Sigmoid colon (tissue), 7 donors: ENCODE measurements around the gene PRL. TPM values are rescaled to one million over a fixed set of nuclear protein-coding genes. Genes with fewer than 3 reads are reported as not detected.

ENCODE experiments used
- DNase-seq: peaks from one replicate; pipeline ENCODE4 v3.0.0-alpha.2; 2019
- H3K27ac ChIP-seq, 4 donors: fragments of 200-600 bp; sonication (generic); one replicate each; pipeline ENCODE4 v1.5.1; 2016 to 2019; ENCODE audit warnings: mild to moderate bottlenecking in 1 of 4
- H3K27me3 ChIP-seq, 3 donors: fragments of 200-600 bp; sonication (generic); one replicate each; pipeline ENCODE4 v1.5.1; 2019; ENCODE audit warnings: mild to moderate bottlenecking in 1 of 3
- H3K36me3 ChIP-seq, 4 donors: fragments of 200-600 bp; sonication (generic); one replicate each; pipeline ENCODE4 v1.5.1; 2016 to 2019
- H3K4me1 ChIP-seq, 4 donors: fragments of 200-600 bp; sonication (generic); one replicate each; pipeline ENCODE4 v1.5.1; 2017 to 2019
- H3K4me3 ChIP-seq, 4 donors: fragments of 200-600 bp; sonication (generic); one replicate each; pipeline ENCODE4 v1.5.1; 2017 to 2019; ENCODE audit warnings: mild to moderate bottlenecking in 2 of 4, moderate library complexity in 1 of 4
- H3K9me3 ChIP-seq, 4 donors: fragments of 200-600 bp in 3 of 4; sonication (generic) in 3 of 4; one replicate each; pipeline versions ENCODE4 v1.5.1 to v1.6.1; 2013 to 2019
- EP300 ChIP-seq, 4 donors: sonication (generic); formaldehyde crosslinking; IDR thresholded peaks; one replicate each; pipeline ENCODE4 v1.6.1; 2017; ENCODE audit warnings: antibody characterized with exemption in 4 of 4
- POLR2A ChIP-seq, 2 donors: fragments of 450-650 bp; IDR thresholded peaks; one replicate each; pipeline ENCODE4 v1.6.1; 2016; ENCODE audit warnings: antibody characterized with exemption in 2 of 2, mild to moderate bottlenecking in 2 of 2, moderate library complexity in 2 of 2
- POLR2AphosphoS5 ChIP-seq, 4 donors: sonication (generic); formaldehyde crosslinking; IDR thresholded peaks; one replicate each; pipeline ENCODE4 v1.6.1; 2017; ENCODE audit warnings: antibody characterized with exemption in 4 of 4
- WGBS, 2 donors: extraction: QIAGEN DNeasy Blood & Tissue Kit; methylation state at CpG; one replicate each; pipeline ENCODE4 v1.1.7; 2013; 5-methylcytosine and 5-hydroxymethylcytosine counted together
- intact Hi-C: fragments of 100-400 bp; cut with DNase I; formaldehyde crosslinking; loops from one replicate; pipeline ENCODE4 v1.15.1; 2023
- polyA plus RNA-seq, 3 donors: library from polyadenylated mRNA; stranded (reverse); fragments of 200-250 nt; gene quantifications; one replicate each; pipeline ENCODE4 v1.2.3, GENCODE V29; 2013
- total RNA-seq, 4 donors: library from RNA; depleted of rRNA; stranded (reverse); fragments of >200 nt; gene quantifications; one replicate each; pipeline ENCODE4 v1.1.0, GENCODE V29; 2016
- TF ChIP-seq, protein P1 (sequence below), 4 experiments: fragments of 450-650 bp in 3 of 4; fragments of 200-600 bp in 1 of 4; IDR thresholded peaks; one replicate each; pipeline ENCODE4 v1.5.1; 2016 to 2019; ENCODE audit warnings: antibody characterized with exemption in 4 of 4, mild to moderate bottlenecking in 3 of 4, moderate library complexity in 2 of 4
- donor health status: healthy with polysubstance abuse.
- donor health status: Bipolar disorder and iron deficiency.
- donor health status: healthy.

PRL gene
- total and polyA plus RNA-seq, 7 donors = 0.04 TPM; not detected in 6

DNA sequence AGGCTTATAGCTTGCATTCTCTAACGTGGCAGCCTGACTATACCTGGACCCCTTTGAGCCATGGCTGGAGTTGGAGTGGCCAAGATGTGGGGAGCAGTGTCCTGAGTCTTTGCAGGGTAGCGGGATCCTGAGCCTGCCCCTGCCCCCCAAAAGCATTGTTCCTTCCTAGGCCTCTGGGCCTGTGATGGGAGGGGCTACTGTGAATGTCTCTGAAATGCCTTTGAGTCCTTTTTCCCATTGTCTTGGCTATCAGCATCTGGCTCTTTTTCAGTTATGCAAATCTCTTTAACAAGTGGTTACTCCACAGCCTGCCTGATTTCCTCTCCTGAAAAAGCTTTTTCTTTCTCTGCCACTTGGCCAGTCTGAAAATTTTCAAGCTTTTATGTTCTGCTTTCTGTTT, 17.0 kb upstream of the PRL start:
- Histone ChIP-seq H3K27me3 (no peaks in the 10 kb centered on the region), H3K4me3 (no peak overlapping the region), H3K27ac (no peak overlapping the region), H3K4me1 (no peaks in the 10 kb centered on the region), H3K9me3 (peaks cover 0 to 13% (median 3%) of the 10 kb centered on the region in 4 donors), H3K36me3 (no peaks in the 10 kb centered on the region)
- TF ChIP-seq POLR2AphosphoS5 (IDR thresholded peaks at IDR 0.05) (no peak), POLR2A (IDR thresholded peaks at IDR 0.05) (no peak), EP300 (IDR thresholded peaks at IDR 0.05) (no peak)
- TF ChIP-seq, protein P1, sequence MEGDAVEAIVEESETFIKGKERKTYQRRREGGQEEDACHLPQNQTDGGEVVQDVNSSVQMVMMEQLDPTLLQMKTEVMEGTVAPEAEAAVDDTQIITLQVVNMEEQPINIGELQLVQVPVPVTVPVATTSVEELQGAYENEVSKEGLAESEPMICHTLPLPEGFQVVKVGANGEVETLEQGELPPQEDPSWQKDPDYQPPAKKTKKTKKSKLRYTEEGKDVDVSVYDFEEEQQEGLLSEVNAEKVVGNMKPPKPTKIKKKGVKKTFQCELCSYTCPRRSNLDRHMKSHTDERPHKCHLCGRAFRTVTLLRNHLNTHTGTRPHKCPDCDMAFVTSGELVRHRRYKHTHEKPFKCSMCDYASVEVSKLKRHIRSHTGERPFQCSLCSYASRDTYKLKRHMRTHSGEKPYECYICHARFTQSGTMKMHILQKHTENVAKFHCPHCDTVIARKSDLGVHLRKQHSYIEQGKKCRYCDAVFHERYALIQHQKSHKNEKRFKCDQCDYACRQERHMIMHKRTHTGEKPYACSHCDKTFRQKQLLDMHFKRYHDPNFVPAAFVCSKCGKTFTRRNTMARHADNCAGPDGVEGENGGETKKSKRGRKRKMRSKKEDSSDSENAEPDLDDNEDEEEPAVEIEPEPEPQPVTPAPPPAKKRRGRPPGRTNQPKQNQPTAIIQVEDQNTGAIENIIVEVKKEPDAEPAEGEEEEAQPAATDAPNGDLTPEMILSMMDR (IDR thresholded peaks at IDR 0.05) = no peak
- DNase-seq = no peak
- intact Hi-C loops = no loop called here
- WGBS, 2 donors = 92 to 94% methylated on average over 2 of the region's 2 CpGs

DNA sequence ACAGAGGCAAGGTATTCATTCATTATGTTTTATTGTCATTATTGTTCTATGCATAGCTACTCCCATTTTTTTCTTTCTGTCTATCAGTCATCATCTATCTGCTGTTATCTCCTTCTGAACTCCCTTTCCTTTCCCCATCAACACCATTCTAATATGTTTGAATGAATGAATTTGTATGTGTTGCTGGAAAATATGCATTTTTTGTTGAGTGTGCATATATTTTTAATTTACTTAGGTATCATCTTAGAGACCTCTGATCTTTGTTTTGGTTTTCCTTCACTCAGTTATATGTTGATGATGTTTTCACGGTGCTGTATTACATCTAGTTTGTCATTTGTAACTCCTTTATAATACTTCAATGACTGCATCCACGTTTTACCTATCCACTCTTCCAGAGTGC, 12.1 kb upstream of the PRL start:
- no peaks in the 10 kb centered on the region for H3K27me3 ChIP-seq
- no peak for TF ChIP-seq POLR2AphosphoS5 (IDR thresholded peaks at IDR 0.05)
- TF ChIP-seq POLR2A (IDR thresholded peaks at IDR 0.05) = no peak
- no peak for TF ChIP-seq EP300 (IDR thresholded peaks at IDR 0.05)
- TF ChIP-seq, protein P1 (IDR thresholded peaks at IDR 0.05) = no peak
- H3K4me1 ChIP-seq = no peaks in the 10 kb centered on the region
- H3K9me3 ChIP-seq = peaks cover 0 to 13% (median 2%) of the 10 kb centered on the region in 4 donors
- no peak for DNase-seq
- H3K4me3 ChIP-seq = no peak overlapping the region
- H3K36me3 ChIP-seq = no peaks in the 10 kb centered on the region
- no peak overlapping the region for H3K27ac ChIP-seq
- 77 to 84% methylated on average over 2 of the region's 2 CpGs for whole genome bisulfite sequencing, 2 donors
- intact Hi-C loops = no loop called here

DNA sequence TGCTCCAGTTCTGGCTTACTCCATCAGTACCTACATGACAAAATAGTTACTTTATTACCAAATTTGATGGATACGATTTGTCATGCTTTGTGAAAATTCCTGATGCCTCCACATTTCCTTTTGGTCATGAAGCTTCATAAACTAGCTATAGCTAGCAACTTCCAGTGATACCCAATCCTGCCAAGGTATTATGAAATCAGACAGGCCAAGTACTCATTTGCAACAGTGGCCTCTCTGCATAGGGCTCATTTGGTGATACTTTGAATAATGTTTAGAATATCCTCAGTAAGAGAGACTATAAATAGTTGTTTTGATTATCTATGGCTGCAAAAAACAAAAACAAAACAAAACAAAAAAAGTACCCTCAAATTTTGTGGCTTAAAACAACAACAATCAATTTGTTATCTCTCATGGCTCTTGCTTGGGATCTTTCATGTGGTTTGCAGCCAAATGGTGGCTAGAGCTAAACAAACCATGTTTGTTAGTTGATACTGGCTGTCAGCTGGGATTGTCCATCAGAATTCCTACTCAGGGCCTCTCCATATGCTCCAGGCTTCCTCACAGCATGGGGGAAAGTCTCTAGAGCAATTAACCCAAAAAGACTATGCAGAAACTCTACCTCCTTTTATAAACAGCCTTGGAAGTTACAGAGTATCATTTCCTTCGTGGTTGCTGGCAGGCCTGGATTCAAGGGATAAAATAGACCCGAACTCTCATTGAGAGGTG, 10.1 kb upstream of the PRL start:
- intact Hi-C loops = no loop called here
- no peak overlapping the region for H3K4me3 ChIP-seq
- no peaks in the 10 kb centered on the region for H3K27me3 ChIP-seq
- no peak for DNase-seq
- WGBS, 2 donors = 84 to 85% methylated on average over 3 of the region's 3 CpGs
- H3K27ac ChIP-seq = no peak overlapping the region
- peaks cover 0 to 7% (median 0%) of the 10 kb centered on the region in 4 donors for H3K9me3 ChIP-seq
- no peaks in the 10 kb centered on the region for H3K4me1 ChIP-seq
- H3K36me3 ChIP-seq = no peaks in the 10 kb centered on the region
- TF ChIP-seq POLR2AphosphoS5 (IDR thresholded peaks at IDR 0.05) (no peak), POLR2A (IDR thresholded peaks at IDR 0.05) (no peak), EP300 (IDR thresholded peaks at IDR 0.05) (no peak)
- TF ChIP-seq, protein P1 (IDR thresholded peaks at IDR 0.05) = no peak

DNA sequence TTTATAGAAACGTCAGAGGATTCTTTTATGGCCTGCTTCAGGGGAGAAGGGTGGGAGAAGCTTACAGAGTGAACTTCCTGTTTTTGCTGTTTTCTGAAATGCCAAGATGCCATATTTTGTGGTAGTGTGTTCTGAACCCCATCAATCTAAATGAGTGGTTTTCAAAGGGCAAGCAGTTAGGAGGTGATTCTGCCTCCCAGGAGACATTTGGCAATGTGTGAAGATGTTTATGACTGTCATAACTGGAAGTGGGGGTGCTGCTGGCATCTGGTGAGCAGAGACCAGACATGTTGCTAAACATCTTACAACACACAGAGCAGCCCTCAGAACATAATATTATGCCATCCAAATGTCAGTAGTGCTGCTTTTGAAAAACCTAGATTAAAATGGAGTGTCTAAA, 6.0 kb upstream of the PRL start:
- intact Hi-C loops = no loop called here
- DNase-seq = no peak
- no peaks in the 10 kb centered on the region for H3K36me3 ChIP-seq
- H3K27ac ChIP-seq = no peak overlapping the region
- H3K27me3 ChIP-seq = no peaks in the 10 kb centered on the region
- no peak for TF ChIP-seq EP300 (IDR thresholded peaks at IDR 0.05)
- TF ChIP-seq POLR2A (IDR thresholded peaks at IDR 0.05) = no peak
- no peak for TF ChIP-seq POLR2AphosphoS5 (IDR thresholded peaks at IDR 0.05)
- TF ChIP-seq, protein P1 (IDR thresholded peaks at IDR 0.05) = no peak
- 20 to 23% methylated on average over 1 of the region's 1 CpG for WGBS, 2 donors
- no peak overlapping the region for H3K4me3 ChIP-seq
- no peaks in the 10 kb centered on the region for H3K9me3 ChIP-seq
- H3K4me1 ChIP-seq = no peaks in the 10 kb centered on the region
